GM12865 (cell line): ENCODE results near the gene ZMPSTE24.

Experiments used
- DNase-seq: peaks from one replicate; pipeline ENCODE4 v3.0.0; 2010; ENCODE audit warnings: low read depth
- H3K4me3 ChIP-seq: 2 replicates; pipeline ENCODE4 v1.5.1; 2011; ENCODE audit warnings: mild to moderate bottlenecking, low read depth, low read length, control low read depth
- TF ChIP-seq, protein P1 (sequence below): IDR thresholded peaks from 2 replicates; pipeline ENCODE4 v1.5.1; 2011; ENCODE audit warnings: low read length, control low read depth, low read depth, inconsistent platforms; ENCODE audit not compliant: insufficient read depth; ENCODE audit errors: missing control alignments

ZMPSTE24 gene

DNA sequence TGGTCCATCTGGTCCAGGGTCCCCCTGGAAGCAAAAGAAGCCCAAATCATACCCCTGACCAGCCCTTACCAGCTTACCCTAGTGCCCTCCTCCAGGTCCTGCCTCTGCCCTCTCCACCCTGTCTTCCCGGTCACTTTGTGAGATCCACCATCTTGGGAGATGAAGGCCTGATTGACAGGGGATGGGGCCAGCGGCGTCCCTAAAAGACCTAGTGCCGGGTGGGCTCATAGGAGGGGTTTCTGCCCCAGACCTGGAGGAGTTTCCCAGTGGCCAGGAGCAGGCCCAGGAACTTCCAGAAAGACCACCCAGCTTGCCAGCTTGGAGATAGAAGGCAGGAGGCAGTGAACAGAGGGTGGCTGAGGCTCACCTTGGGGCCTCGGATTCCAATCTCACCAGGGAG lies 53.7 kb downstream of the ZMPSTE24 start:
- TF ChIP-seq, protein P1, sequence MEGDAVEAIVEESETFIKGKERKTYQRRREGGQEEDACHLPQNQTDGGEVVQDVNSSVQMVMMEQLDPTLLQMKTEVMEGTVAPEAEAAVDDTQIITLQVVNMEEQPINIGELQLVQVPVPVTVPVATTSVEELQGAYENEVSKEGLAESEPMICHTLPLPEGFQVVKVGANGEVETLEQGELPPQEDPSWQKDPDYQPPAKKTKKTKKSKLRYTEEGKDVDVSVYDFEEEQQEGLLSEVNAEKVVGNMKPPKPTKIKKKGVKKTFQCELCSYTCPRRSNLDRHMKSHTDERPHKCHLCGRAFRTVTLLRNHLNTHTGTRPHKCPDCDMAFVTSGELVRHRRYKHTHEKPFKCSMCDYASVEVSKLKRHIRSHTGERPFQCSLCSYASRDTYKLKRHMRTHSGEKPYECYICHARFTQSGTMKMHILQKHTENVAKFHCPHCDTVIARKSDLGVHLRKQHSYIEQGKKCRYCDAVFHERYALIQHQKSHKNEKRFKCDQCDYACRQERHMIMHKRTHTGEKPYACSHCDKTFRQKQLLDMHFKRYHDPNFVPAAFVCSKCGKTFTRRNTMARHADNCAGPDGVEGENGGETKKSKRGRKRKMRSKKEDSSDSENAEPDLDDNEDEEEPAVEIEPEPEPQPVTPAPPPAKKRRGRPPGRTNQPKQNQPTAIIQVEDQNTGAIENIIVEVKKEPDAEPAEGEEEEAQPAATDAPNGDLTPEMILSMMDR, result no peak
- DNase-seq, result no peak
- peak overlapping the region; percentile 70 for H3K4me3 ChIP-seq

DNA sequence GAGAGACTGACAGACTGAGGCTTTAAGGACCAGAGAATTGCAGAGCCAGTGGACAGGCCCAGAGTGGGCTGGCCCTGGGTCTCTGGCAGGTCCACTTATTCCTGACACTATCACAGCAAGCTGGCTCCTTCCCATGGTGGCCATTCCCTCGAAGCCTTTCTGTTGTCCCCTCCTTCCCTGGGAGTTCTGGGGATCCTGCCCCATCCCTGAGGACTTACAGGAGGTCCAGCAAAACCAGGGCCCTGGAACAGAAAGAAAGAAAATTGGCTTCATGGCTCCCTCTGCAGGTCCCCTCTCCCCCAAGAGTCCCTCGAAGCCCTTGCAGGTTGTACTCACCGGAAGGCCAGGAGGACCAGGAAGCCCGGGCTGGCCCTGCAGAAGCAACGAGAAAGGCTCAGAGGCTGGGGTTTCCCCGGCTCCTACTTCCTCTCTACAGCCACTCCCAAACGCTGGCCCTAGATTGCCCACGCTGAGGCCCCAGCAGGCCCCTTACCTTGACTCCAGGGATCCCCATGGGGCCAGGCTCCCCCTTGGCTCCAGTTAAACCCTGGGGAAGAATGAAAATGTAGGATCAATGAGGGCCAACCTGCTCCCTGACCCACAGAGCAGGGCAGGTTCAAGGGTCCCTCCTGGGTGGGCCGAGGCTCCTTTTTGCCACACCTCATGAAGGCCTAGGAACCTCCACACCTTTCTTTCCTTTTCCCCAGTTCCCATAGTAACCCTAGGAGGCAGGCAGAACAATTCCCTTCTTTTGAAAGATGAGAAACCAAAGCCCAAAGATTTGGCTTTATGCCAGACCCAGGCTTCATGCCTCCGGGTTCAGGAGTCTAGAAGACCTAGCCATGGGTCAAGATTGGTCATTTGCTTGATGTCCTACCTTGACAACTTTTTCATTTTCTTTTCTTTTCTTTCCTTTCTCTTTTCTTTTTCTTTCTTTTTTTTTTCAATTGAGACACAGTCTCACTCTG lies 54.5 kb downstream of the ZMPSTE24 start:
- peak; percentile 92 for DNase-seq
- H3K4me3 ChIP-seq, result peak overlapping the region; percentile 70

DNA sequence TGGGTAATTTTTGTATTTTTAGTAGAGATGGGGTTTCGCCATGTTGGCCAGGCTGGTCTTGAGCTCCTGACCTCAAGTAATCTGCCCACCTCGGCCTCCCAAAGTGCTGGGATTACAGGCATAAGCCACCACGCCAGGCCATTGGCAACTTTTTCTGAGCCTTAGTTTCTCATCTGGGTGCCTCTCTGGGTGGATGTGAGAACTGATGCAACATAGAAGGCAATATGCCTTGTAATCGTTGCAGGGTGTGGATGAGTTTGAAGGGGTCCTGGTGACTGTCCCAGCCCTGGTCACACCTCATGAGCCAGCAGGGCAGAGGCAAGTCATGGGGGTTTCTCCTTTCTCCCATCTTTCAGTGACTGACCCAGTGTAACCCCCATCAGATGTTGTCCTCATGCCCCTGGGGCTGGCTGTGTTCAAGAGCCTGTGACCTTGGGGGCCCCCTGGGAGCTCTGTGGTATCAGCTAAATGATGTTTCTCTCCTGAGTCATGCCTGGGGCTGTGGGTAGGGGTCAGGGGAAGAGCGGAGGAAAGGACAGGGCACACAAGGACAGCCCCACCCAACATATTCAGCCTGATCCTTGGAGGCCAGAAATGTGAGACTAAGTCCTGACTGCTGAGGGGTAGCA lies 55.4 kb downstream of the ZMPSTE24 start:
- peak overlapping the region; percentile 70 for H3K4me3 ChIP-seq
- peak; percentile 69 for DNase-seq
- TF ChIP-seq, protein P1, result no peak

More for the DNA sequence above, 54.5 kb downstream of the ZMPSTE24 start:
- TF ChIP-seq, protein P1, result no peak

DNA sequence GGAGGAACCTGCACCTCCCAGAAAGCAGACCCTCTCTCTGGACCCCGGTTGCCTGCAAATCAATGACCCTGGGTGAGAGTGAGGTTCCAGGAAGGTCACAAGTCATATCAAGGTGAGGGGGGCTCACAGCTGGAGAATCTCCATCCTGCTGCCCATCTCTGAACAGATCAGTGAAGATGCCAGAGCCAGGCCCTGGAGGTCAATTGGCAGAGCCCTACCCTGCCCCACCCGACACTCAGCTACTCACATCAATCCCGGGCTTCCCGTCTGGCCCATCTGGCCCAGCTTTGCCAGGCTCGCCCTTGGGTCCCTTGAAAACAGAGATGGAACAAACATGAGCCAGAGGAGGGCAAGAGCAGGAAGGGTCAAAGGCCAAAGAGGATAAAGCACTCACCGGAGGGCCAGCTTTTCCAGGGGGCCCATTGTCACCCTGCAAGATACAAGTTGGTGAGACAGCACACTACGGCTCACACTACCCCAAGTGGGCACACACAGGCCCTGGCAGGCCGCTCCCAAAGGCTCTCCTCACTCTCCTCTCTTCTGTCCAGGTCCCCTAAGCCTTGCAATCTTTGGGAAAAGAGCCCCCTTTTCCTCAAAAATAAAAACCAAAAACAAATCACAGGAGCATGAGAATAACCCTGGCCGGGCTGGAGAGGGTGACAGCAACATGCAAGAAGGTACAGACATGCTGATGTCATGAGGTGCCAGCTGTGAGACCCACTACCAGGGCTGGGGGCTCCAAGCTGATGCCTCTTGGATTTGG lies 56.1 kb downstream of the ZMPSTE24 start:
- no peak for DNase-seq
- TF ChIP-seq, protein P1, result no peak
- peak overlapping the region; percentile 30; the same call in 1 of the 2 replicates for H3K4me3 ChIP-seq

DNA sequence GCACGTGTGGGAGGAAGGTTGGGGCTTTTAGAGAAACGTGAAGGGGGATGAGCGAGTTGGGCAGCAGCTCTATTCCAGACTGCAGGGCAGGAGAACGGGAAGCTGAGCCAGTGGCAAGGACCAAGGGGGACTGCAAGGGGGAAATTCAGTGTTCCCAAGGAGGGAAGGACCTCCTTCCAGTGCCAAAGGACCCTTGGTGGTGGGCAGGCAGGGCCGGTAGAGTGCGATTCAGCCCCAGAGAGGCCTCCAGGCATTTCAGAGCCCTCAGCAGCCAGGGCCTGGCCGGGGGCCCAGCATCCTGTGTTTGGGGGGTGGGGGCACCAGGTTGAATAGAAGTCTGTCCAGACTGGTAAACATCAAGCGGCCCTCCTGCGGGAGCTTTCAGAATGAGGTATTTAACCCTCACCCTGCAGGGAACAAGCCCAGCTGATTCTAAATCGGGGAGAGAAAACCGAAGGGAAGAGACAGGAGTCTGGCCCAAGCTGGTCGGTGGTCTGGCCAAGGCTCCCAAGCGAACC lies 56.7 kb downstream of the ZMPSTE24 start:
- TF ChIP-seq, protein P1, result no peak
- H3K4me3 ChIP-seq, result peak overlapping the region; percentile 30
- DNase-seq, result no peak

DNA sequence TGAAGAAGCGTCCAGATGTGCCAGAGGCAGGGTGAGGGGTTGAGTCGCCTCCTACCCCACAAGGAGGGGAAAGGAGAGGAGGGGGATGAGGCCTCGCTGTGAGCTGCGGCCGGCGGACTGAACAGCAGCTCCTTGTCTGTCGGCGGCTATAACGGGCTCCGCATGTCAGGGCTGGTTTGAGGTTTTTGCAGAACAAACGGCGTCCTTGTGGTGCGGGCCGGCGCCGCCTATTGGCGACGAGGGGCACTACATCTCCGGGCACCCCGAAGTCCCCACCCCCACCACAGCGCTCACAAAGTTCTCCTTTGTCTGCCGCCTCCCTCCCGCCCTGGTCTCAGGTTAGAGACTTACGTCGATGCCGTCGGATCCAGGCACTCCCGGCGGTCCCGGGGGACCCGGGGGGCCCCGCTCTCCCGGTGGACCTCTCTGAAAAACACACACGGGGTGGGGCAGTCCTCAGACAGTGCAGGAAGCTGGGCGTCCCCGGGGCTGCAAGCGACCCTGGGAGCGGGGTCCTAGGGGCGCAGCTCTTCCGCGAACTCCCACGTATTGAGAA lies 57.3 kb downstream of the ZMPSTE24 start:
- TF ChIP-seq, protein P1, result peak; percentile 96
- DNase-seq, result peak; percentile 96
- H3K4me3 ChIP-seq, result peak overlapping the region; percentile 44
